ENCODE data around the gene MTMR2. TPM values are rescaled to one million over a fixed set of nuclear protein-coding genes. Genes with fewer than 3 reads are reported as not detected.
A peak's percentile ranks its signal among the peaks of the same experiment; 100 is the strongest.

The MTMR2 gene
- total and polyA plus RNA-seq, 2 of the 13 experiments (the other 11 are each of a cell fraction or from before 2014, with no cell fraction given), result 12.7 to 22.3 TPM

GRCh38 chr11:95789506-95790122, 134.3 kb downstream of the MTMR2 start, which contains the start of gene FAM76B (continued):
- TF ChIP-seq CEBPB (IDR thresholded peaks at IDR 0.05; ENCODE audit: borderline replicate concordance, low read depth, low read length) (no peak), ZNF777 (CRISPR knock-in tag; IDR thresholded peaks at IDR 0.05) (no peak; the same call in 1 of the 2 replicates), CENPT (CRISPR knock-in tag; IDR thresholded peaks at IDR 0.05; ENCODE audit: low read depth) (0 out of 2 replicates have a peak, but pooled peaks have one; percentile 43), ZNF232 (CRISPR knock-in tag; IDR thresholded peaks at IDR 0.05; ENCODE audit: borderline replicate concordance) (0 out of 2 replicates have a peak, but pooled peaks have one; percentile 46), GTF3A (CRISPR knock-in tag; conservative IDR thresholded peaks at IDR 0.05) (no peak), ZNF749 (CRISPR knock-in tag; IDR thresholded peaks at IDR 0.05; ENCODE audit: borderline replicate concordance) (peak; percentile 93), GLI4 (CRISPR knock-in tag; IDR thresholded peaks at IDR 0.05; ENCODE audit: borderline replicate concordance) (peak; percentile 65; the same call in 1 of the 2 replicates), ZBTB33 (CRISPR knock-in tag; IDR thresholded peaks at IDR 0.05) (0 out of 2 replicates have a peak, but pooled peaks have one; percentile 34), SNRNP70 (IDR thresholded peaks at IDR 0.05; ENCODE audit: low read depth, low read length) (no peak), ELK4 (CRISPR knock-in tag; IDR thresholded peaks at IDR 0.05; ENCODE audit: borderline replicate concordance) (no peak), NCOR1 (IDR thresholded peaks at IDR 0.05; ENCODE audit: borderline replicate concordance, low read length) (peak; percentile 18; the same call in 1 of the 2 replicates), ZBTB42 (CRISPR knock-in tag; IDR thresholded peaks at IDR 0.05) (no peak), ZNF550 (CRISPR knock-in tag; IDR thresholded peaks at IDR 0.05; ENCODE audit: borderline replicate concordance) (no peak), ZNF704 (CRISPR knock-in tag; IDR thresholded peaks at IDR 0.05; ENCODE audit: borderline replicate concordance) (no peak; the same call in 1 of the 2 replicates), ZZZ3 (CRISPR knock-in tag; IDR thresholded peaks at IDR 0.05; ENCODE audit: borderline replicate concordance) (peak; percentile 66; the same call in 1 of the 2 replicates), ZNF563 (CRISPR knock-in tag; IDR thresholded peaks at IDR 0.05) (peak; percentile 50; the same call in 1 of the 2 replicates), CENPX (CRISPR knock-in tag; IDR thresholded peaks at IDR 0.05) (no peak), FOXP4 (CRISPR knock-in tag; IDR thresholded peaks at IDR 0.05) (no peak; the same call in 1 of the 2 replicates), HOXA5 (CRISPR knock-in tag; IDR thresholded peaks at IDR 0.05) (no peak), DRAP1 (CRISPR knock-in tag; IDR thresholded peaks at IDR 0.05) (peak; percentile 63), ISL2 (CRISPR knock-in tag; IDR thresholded peaks at IDR 0.05) (peak; percentile 77), ZNF441 (CRISPR knock-in tag; IDR thresholded peaks at IDR 0.05; ENCODE audit: borderline replicate concordance) (peak; percentile 37; the same call in 1 of the 2 replicates), ATF7-NPFF (CRISPR knock-in tag; IDR thresholded peaks at IDR 0.05; ENCODE audit: low read depth) (peak; percentile 27; the same call in 1 of the 2 replicates)

Measured in HepG2 (cell line).